Measurements from ENCODE around the gene TOLLIP. TPM values are rescaled to one million over a fixed set of nuclear protein-coding genes. Genes with fewer than 3 reads are reported as not detected.

The TOLLIP gene
- total and polyA plus RNA-seq, 2 of the 8 experiments (the other 6 are each of a cell fraction or from before 2014, with no cell fraction given), result 23.7 to 34.7 TPM

GRCh38 chr11:1267441-1268100 is 41.9 kb downstream of the TOLLIP start:
- Histone ChIP-seq H2BK20ac (ENCODE audit: low read length) (no peak overlapping the region), H3K14ac (ENCODE audit: insufficient read length) (no peak overlapping the region), H4K5ac (ENCODE audit: insufficient read length, low read depth, low read length) (no peak overlapping the region), H3K4me3 (ENCODE audit: extremely low read depth in 1 of 4, insufficient read depth in 2 of 4, low read depth in 3 of 4, low read length in 4 of 4) (no peak overlapping the region), H4K8ac (ENCODE audit: extremely low read depth, insufficient read depth, low read length) (no peak overlapping the region), H3K9ac (replicated peaks in 1 of 4; ENCODE audit: extremely low read depth in 1 of 4, low read depth in 3 of 4, low read length in 3 of 4) (no peak overlapping the region), H3K27me3 (replicated peaks in 1 of 4; ENCODE audit: control insufficient read depth in 3 of 4, extremely low read depth in 1 of 4, insufficient read depth in 3 of 4, low read length in 3 of 4) (no peaks in the 10 kb centered on the region), H3K4ac (replicated peaks; ENCODE audit: insufficient read length, low read depth, low read length) (no peak overlapping the region), H3K18ac (ENCODE audit: extremely low read depth, low read length) (no peak overlapping the region), H2BK5ac (ENCODE audit: low read depth, low read length) (no peak overlapping the region), H3K23ac (ENCODE audit: insufficient read length) (no peak overlapping the region), H3K27ac (ENCODE audit: low read depth, low read length) (no peak overlapping the region), H4K20me1 (replicated peaks in 1 of 2; ENCODE audit: control insufficient read depth in 1 of 2, insufficient read depth in 2 of 2, low read length in 2 of 2) (no peaks in the 10 kb centered on the region), H3K36me3 (ENCODE audit: control insufficient read depth in 2 of 4, insufficient read depth in 4 of 4, low read length in 3 of 4) (no peaks in the 10 kb centered on the region), H2BK15ac (ENCODE audit: low read length) (no peak overlapping the region), H3K9me3 (ENCODE audit: insufficient read depth in 2 of 2, low read depth in 1 of 2, low read length in 1 of 2) (peaks cover 0 to 9% of the 10 kb centered on the region in 2 experiments; a peak in 2 of 4 replicates), H2AK5ac (ENCODE audit: low read depth, low read length) (no peak overlapping the region), H2BK12ac (ENCODE audit: low read depth, low read length) (no peak overlapping the region), H3K4me2 (ENCODE audit: insufficient read depth in 1 of 2, low read depth in 2 of 2, low read length in 2 of 2) (no peak overlapping the region), H4K91ac (replicated peaks; ENCODE audit: insufficient read length, low read length) (no peak overlapping the region), H2BK120ac (replicated peaks; ENCODE audit: low read depth, low read length) (no peak overlapping the region), H3K56ac (replicated peaks; ENCODE audit: insufficient read length, low read depth, low read length) (no peak overlapping the region), H3K79me2 (ENCODE audit: control insufficient read depth in 1 of 2, insufficient read depth in 2 of 2, low read length in 2 of 2) (no peaks in the 10 kb centered on the region), H2AFZ (ENCODE audit: low read length) (no peak overlapping the region), H3K4me1 (replicated peaks in 1 of 4; ENCODE audit: control insufficient read depth in 3 of 4, insufficient read depth in 4 of 4, low read length in 3 of 4) (peaks cover 0 to 5% (median 3%) of the 10 kb centered on the region in 4 experiments; a peak in 3 of 7 replicates), H3K23me2 (ENCODE audit: low read depth, low read length) (no peaks in the 10 kb centered on the region; the same call in 1 of the 2 replicates), H3K79me1 (ENCODE audit: low read depth, low read length) (no peaks in the 10 kb centered on the region)
- DNase-seq (ENCODE audit: low read depth in 1 of 2, low spot score in 2 of 2) (no peak), FAIRE-seq (no peak)
- 95% methylated on average over 6 of the region's 9 CpGs; no CpG with 5 or more reads in 1 of the 2 experiments for WGBS, 2 experiments (ENCODE audit: extremely low coverage in 1 of 2, insufficient coverage in 1 of 2, insufficient read length in 1 of 2, insufficient replicate concordance in 2 of 2, low coverage in 1 of 2, low lambda C conversion rate in 2 of 2, missing lambda C conversion rate in 1 of 2)
- POLR2A ChIA-PET (ENCODE audit: partially characterized antibody), result interaction anchor here (0.6 to 0.7 kb wide), 2 partner anchors 26 to 72 kb away, joined by 3 read pairs; no protein-coding TSS in a partner anchor
- CTCF ChIA-PET (ENCODE audit: partially characterized antibody), result no interaction called here
- TF ChIP-seq POLR2A (IDR thresholded peaks at IDR 0.05; ENCODE audit: control extremely low read depth in 1 of 2, low read depth in 2 of 2, low read length in 2 of 2) (no peak), BACH1 (IDR thresholded peaks at IDR 0.05; ENCODE audit: low read length) (no peak), GABPA (IDR thresholded peaks at IDR 0.05; ENCODE audit: borderline replicate concordance, insufficient read depth, low read length) (no peak), SIX5 (IDR thresholded peaks at IDR 0.05; ENCODE audit: low read depth, low read length) (no peak), ATF2 (IDR thresholded peaks at IDR 0.05; ENCODE audit: low read length) (no peak)
